ENCODE measurements around the gene PLEKHJ1.

Gene PLEKHJ1

GRCh38 chr19:2270157-2270422 lies 34.0 kb upstream of the PLEKHJ1 start:
- DNase-seq, result peak in 5 of 51 donors; percentile 13 to 50 (median 32)

GRCh38 chr19:2269244-2270156 lies 33.4 kb upstream of the PLEKHJ1 start:
- peak; percentile 64 to 99 (median 95) for DNase-seq

DNA sequence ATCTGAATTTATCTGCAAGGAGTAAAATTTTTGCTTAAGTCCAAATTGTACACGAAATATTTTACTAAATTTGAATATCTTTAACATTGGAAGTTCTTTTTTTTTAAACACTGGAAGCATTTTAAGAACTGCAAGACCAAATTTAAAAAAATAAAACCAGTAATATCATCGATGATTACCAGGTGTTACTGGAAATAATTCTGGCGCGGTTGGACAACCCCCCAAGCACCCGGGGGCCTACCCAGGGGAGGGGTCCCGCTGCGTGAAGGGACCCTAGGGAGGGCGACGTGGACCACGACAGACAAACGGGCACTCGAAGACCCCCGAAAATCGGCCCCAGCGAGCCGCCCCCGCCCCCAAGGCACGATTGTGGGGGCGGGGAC lies 32.7 kb upstream of the PLEKHJ1 start:
- DNase-seq, result no peak

GRCh38 chr19:2268480-2268830 lies 32.3 kb upstream of the PLEKHJ1 start:
- no peak for DNase-seq

GRCh38 chr19:2266183-2266993 lies 30.3 kb upstream of the PLEKHJ1 start:
- DNase-seq, result peak in 45 of 51 donors; percentile 16 to 76 (median 51)

DNA sequence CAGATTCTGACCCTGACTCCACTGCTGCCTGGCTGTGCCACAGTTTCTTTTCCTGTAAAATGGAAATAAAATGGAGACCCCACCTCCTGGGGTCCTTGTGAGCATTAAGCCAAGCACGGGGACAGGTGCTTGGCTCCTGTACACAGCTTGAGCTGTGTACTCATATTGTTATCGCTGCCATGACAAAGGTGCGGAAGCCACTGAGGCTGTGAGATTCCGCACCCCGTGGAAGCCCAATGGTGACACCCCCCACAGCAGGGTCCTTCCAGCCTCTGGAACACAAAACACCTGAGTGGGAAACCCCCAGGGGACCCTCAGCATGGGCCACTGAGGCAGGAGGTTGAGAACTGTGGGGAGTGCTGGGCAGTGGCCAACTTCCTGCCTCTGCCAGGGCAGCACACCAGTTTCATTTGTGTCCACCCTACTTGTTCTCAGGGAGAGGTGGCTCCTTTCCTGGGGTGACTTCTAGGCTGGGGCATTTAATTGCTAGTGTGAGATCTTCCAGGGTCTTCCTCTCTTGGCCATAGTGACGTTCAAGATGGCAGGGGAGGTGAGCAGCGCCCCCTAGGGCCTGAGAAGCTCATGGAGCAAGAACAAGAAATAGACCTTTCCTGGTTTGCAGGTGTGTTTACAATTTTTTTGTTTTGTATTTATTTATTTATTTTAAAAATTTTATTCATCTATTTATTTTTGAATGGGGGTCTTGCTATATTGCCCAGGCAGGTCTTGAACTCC lies 25.5 kb upstream of the PLEKHJ1 start:
- no peak for DNase-seq

DNA sequence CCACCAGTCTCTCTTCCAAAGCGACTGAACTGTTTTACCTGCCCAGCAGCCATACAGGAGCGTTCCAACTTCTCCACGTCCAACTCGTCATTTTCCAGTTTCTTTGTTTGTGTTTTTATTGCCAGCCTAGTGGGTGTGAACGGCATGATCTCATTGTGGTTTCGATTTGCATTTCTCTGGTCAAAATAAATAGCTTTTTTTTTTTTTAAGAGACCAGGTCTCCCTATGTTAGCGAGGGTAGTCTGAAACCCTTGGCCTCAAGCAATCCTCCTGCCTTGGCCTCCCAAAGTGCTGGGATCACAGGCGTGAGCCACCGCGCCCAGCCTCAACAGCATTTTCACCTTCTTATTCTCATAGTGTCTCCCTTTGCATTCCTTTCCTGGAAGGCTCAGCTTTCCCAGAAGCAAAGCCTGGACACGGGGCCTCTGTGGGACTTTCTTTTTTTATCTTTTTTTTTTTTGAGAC lies 24.2 kb upstream of the PLEKHJ1 start:
- DNase-seq, result no peak

GRCh38 chr19:2259336-2259735 lies 23.2 kb upstream of the PLEKHJ1 start:
- DNase-seq, result no peak

- no peak for DNase-seq
These were observed 20.0 kb upstream of the PLEKHJ1 start, which contains the start of gene JSRP1 for GRCh38 chr19:2255982-2256685. Gene JSRP1, minus strand, starts transcription at chr19:2256417. Its CDS starts 1,103 bp downstream, at chr19:2255314.

- no peak for DNase-seq
These were observed 19.1 kb upstream of the PLEKHJ1 start for GRCh38 chr19:2255112-2255845.

GRCh38 chr19:2254064-2254872 lies 18.1 kb upstream of the PLEKHJ1 start:
- no peak for DNase-seq

DNA sequence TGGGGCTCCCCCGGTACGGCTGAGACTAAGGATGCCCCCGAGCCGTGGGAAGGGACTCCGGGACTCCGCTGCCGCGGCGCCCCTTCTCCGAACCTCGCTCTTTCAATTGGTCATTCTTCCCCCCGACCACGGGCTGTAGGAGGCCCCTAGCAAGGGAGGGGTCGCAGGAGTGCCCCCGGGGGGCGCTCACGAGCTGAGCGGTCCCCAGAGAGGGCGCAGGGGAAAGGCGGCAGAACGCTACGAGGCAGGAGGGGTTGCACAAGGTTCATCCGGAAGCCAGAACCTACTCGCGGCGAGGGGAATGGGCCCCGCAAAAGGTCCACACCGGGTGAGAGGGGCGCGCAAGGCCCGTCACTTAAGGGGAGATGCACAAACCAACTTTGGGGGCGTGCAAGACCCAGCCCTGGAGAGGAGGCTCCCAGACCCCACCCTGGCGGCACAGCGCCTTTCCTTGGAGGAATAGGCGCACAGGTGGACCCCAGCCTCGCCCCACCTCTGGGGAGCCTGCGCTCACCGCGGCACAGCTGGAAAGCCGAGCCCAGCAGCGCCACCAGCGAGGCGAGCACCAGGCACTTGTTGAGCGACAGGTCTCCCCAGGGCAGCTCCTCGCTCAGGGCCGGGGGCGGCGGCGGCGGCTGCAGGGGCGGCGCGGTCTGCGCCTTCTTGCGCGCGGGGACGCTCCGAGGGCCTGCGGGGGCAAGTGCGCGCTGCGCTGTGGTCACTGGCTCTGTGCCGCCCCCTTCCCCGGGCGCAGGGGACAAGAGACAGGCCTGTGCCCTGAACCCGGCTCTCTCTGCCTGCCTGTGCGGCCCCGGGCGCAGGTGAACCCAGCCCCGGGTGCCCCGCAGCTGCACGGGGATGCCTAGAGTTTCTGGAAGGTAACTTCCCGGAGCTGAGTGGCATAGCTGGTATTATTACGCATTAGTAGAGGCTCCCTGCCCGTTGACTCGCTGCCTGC lies 17.3 kb upstream of the PLEKHJ1 start:
- no peak for DNase-seq

- DNase-seq, result no peak
These were observed 16.6 kb upstream of the PLEKHJ1 start for GRCh38 chr19:2252797-2253105.

DNA sequence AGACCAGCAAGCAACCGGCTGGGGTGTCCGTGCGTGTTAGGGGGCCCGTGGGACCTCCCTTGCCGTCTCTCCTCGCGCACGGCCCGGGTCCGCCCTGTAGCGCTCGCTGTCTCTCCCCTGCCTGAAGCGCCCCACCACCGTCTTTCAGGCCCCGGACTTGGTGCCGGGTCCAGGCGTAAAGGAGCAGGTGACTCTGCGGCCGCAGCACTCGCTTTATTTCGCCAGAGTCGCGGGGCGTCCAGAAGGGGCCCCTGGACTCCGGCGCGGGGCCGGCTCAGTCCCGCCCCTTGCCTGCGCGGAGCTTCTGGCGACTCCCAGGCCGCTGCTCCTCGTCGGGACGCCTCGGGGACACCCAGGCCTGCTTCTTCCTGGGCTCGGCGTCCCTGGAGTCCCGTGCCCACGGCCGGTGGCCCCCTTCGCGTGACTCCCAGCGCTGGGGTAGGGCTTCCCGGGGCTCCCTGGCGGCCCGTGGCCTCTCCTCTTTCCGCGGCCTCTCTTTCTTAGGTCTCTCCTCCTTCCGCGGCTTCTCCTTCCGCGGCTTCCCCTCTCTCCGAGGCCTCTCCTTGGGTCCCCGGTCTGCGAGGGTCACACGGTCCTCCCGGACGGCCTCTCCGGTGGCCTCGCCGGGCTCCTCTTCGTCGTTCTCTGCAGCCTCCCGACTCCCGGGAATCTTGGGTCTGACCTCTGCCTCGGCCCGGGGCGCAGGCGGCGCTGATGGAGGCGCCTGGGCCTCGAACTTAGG lies 16.1 kb upstream of the PLEKHJ1 start:
- DNase-seq, result no peak

DNA sequence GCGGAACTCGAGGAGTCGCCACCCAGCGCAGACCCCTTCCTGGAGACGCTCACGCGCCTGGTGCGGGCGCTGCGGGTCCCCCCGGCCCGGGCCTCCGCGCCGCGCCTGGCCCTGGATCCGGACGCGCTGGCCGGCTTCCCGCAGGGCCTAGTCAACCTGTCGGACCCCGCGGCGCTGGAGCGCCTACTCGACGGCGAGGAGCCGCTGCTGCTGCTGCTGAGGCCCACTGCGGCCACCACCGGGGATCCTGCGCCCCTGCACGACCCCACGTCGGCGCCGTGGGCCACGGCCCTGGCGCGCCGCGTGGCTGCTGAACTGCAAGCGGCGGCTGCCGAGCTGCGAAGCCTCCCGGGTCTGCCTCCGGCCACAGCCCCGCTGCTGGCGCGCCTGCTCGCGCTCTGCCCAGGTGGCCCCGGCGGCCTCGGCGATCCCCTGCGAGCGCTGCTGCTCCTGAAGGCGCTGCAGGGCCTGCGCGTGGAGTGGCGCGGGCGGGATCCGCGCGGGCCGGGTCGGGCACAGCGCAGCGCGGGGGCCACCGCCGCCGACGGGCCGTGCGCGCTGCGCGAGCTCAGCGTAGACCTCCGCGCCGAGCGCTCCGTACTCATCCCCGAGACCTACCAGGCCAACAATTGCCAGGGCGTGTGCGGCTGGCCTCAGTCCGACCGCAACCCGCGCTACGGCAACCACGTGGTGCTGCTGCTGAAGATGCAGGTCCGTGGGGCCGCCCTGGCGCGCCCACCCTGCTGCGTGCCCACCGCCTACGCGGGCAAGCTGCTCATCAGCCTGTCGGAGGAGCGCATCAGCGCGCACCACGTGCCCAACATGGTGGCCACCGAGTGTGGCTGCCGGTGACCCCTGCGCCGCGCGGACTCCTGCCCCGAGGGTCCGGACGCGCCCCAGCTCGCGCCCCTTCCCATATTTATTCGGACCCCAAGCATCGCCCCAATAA lies 15.3 kb upstream of the PLEKHJ1 start:
- DNase-seq, result no peak

GRCh38 chr19:2250766-2251105 lies 14.6 kb upstream of the PLEKHJ1 start:
- DNase-seq, result no peak
